ENCODE results near the gene DOCK7. TPM values are rescaled to one million over a fixed set of nuclear protein-coding genes. Genes with fewer than 3 reads are reported as not detected.

DOCK7 gene
- 13.4 and 18.0 TPM in 2 replicates for total RNA-seq

- ChIA-PET CTCF (no interaction called here), POLR2A (interaction anchor here (0.7 kb wide), 1 partner anchor 107 kb away, joined by 3 read pairs; no protein-coding TSS in a partner anchor)
- intact Hi-C loops (cut with micrococcal nuclease), result loop anchor here (1.0 to 10.0 kb wide), 4 partner anchors 76 to 837 kb away; partner anchors contain the start of genes EFCAB7, ITGB3BP and USP1
- Mint-ChIP-seq H3K4me1 (peaks cover 23% of the 10 kb centered on the region), H3K27ac (peak within 1 kb of the TSS; percentile 76), H3K36me3 (ENCODE audit: low read depth) (no peaks in the 10 kb centered on the region), H3K27me3 (no peaks in the 10 kb centered on the region), H3K4me3 (peak within 1 kb of the TSS; percentile 89), H3K9me3 (no peaks in the 10 kb centered on the region)
- ATAC-seq (ENCODE audit: low read depth), result peak; percentile 72
- DNase-seq, result peak; percentile 55
- no peak for TF ChIP-seq CTCF (IDR thresholded peaks at IDR 0.05)
Observed at GRCh38 chr1:62687903-62688686, at the start of gene DOCK7. Gene DOCK7 (minus strand): TSS chr1:62688386. CDS start chr1:62688264, 122 bp downstream.

GRCh38 chr1:62735491-62736171, 47.4 kb upstream of the DOCK7 start:
- ChIA-PET POLR2A (no interaction called here), CTCF (interaction anchor here (0.7 kb wide), 1 partner anchor 704 kb away, joined by 3 read pairs; no protein-coding TSS in a partner anchor)
- ATAC-seq (ENCODE audit: low read depth) (no peak), DNase-seq (no peak)
- no peaks in the 10 kb centered on the region for H3K36me3 Mint-ChIP-seq (ENCODE audit: low read depth)
- no peaks in the 10 kb centered on the region for H3K4me1 Mint-ChIP-seq
- H3K9me3 Mint-ChIP-seq, result no peaks in the 10 kb centered on the region
- H3K4me3 Mint-ChIP-seq, result no peak overlapping the region
- intact Hi-C loops (cut with micrococcal nuclease), result no loop called here
- no peaks in the 10 kb centered on the region for H3K27me3 Mint-ChIP-seq
- no peak overlapping the region for H3K27ac Mint-ChIP-seq
- TF ChIP-seq CTCF (IDR thresholded peaks at IDR 0.05), result no peak

GRCh38 chr1:62732331-62732730, 44.1 kb upstream of the DOCK7 start:
- ATAC-seq (ENCODE audit: low read depth) (no peak), DNase-seq (no peak)
- CTCF ChIA-PET, result no interaction called here
- POLR2A ChIA-PET, result no interaction called here
- Mint-ChIP-seq H3K4me3 (no peak overlapping the region), H3K27me3 (peaks cover 2% of the 10 kb centered on the region), H3K36me3 (ENCODE audit: low read depth) (no peaks in the 10 kb centered on the region), H3K9me3 (no peaks in the 10 kb centered on the region), H3K4me1 (no peaks in the 10 kb centered on the region), H3K27ac (no peak overlapping the region)
- TF ChIP-seq CTCF (IDR thresholded peaks at IDR 0.05), result no peak
- intact Hi-C loops (cut with micrococcal nuclease), result no loop called here

- ATAC-seq (ENCODE audit: low read depth), result no peak
- intact Hi-C loops (cut with micrococcal nuclease), result no loop called here
Observed at GRCh38 chr1:62728963-62729362, 40.8 kb upstream of the DOCK7 start.

More at GRCh38 chr1:62728963-62729362, 40.8 kb upstream of the DOCK7 start:
- no peak for TF ChIP-seq CTCF (IDR thresholded peaks at IDR 0.05)
- POLR2A ChIA-PET, result no interaction called here
- Mint-ChIP-seq H3K9me3 (no peaks in the 10 kb centered on the region), H3K27me3 (peaks cover 2% of the 10 kb centered on the region), H3K4me1 (peaks cover 6% of the 10 kb centered on the region), H3K4me3 (no peak overlapping the region), H3K27ac (no peak overlapping the region), H3K36me3 (ENCODE audit: low read depth) (no peaks in the 10 kb centered on the region)
- DNase-seq, result no peak
- CTCF ChIA-PET, result no interaction called here

Measured in activated B cell treated with CpG ODN at 0.5 μM for 24 hours (primary cell).